ENCODE data around the gene KSR2.

Gene KSR2

DNA sequence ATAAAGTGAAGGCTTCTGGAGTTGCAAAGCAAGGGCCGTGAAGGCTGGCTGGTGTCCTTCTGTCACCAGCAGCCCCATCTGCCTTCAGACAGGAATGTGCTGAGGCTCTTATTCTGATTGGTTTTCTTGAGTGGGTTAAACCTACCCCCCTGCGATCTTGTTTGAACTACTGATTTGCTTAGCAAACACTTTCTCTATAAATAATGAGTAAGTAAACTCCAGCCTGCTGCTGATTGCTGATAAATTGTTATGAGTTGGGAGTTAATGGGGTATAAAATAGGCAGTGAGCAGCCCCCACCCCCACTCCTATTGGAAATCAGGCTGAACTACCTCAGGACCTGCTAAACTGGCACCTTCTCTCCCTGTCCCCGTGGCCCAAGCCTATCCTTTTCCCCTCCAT is 461.2 kb downstream of the KSR2 start:
- TF ChIP-seq, protein P1, sequence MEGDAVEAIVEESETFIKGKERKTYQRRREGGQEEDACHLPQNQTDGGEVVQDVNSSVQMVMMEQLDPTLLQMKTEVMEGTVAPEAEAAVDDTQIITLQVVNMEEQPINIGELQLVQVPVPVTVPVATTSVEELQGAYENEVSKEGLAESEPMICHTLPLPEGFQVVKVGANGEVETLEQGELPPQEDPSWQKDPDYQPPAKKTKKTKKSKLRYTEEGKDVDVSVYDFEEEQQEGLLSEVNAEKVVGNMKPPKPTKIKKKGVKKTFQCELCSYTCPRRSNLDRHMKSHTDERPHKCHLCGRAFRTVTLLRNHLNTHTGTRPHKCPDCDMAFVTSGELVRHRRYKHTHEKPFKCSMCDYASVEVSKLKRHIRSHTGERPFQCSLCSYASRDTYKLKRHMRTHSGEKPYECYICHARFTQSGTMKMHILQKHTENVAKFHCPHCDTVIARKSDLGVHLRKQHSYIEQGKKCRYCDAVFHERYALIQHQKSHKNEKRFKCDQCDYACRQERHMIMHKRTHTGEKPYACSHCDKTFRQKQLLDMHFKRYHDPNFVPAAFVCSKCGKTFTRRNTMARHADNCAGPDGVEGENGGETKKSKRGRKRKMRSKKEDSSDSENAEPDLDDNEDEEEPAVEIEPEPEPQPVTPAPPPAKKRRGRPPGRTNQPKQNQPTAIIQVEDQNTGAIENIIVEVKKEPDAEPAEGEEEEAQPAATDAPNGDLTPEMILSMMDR (IDR thresholded peaks at IDR 0.05; ENCODE audit: low read depth, low read length, missing control alignments): no peak
- no peak overlapping the region for H3K4me3 ChIP-seq (replicated peaks; ENCODE audit: low read depth, low read length)
- DNase-seq (ENCODE audit: extremely low read depth, low read depth): no peak

DNA sequence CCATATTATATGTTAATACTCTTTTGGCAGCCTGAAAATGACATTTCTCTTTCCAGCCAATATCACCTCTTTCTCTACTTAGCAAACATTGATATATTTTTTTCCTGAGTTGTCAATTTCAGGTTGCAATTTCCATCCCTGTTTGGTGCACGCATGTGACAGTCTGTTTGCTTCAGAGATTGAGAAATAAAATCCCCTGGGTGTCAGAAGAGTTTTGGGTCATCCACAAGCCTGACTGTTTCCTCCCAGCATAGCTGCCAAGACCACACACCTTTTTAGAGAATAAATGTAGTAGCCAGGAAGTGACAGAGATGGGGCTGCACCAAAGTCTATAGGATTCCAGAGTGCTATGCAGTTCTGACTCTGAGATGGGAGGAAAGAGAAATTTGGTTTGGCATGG is 462.5 kb downstream of the KSR2 start:
- DNase-seq (ENCODE audit: extremely low read depth, low read depth): no peak
- H3K4me3 ChIP-seq (replicated peaks; ENCODE audit: low read depth, low read length): no peak overlapping the region
- TF ChIP-seq, protein P1 (IDR thresholded peaks at IDR 0.05; ENCODE audit: low read depth, low read length, missing control alignments): no peak

DNA sequence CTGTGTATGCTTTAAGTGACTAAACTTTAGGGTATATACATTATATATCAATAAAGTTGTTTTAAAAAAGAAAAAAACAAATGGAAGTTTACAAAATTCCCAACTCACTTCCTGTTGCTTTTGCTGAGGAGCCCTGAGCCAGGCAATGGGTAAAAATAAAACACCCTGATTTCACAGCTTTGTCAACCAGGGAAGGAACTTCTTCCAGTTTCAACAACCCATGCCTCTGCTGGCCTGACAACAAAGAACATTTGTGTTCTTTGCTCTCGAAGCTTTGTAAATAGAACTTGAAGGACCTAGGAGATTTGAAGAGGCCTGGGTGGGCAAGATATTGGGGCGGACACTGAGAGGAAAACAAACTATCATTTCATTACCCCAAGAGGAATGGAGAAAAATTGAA is 466.2 kb downstream of the KSR2 start:
- TF ChIP-seq, protein P1 (IDR thresholded peaks at IDR 0.05; ENCODE audit: low read depth, low read length, missing control alignments): no peak
- H3K4me3 ChIP-seq (replicated peaks; ENCODE audit: low read depth, low read length): no peak overlapping the region
- no peak for DNase-seq (ENCODE audit: extremely low read depth, low read depth)

DNA sequence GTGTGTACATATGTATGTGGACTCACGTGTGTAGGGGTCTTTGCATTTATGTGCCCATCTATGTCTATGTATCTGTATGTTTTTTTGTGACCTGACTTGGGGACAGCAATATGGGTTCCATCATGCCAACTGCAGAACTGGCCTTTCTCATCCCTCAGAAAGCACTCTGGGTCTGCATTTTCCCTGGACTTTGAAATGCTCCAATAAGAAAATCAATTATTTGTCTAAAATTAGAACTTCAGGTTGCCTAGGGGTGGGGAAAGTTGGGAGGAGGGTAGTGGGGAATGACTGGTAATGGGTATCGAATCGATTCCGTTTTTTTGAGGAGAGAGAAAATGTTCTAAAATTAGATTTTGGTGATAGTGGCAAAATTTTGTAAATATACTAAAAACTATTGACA is 466.6 kb downstream of the KSR2 start:
- TF ChIP-seq, protein P1 (IDR thresholded peaks at IDR 0.05; ENCODE audit: low read depth, low read length, missing control alignments): no peak
- no peak for DNase-seq (ENCODE audit: extremely low read depth, low read depth)

DNA sequence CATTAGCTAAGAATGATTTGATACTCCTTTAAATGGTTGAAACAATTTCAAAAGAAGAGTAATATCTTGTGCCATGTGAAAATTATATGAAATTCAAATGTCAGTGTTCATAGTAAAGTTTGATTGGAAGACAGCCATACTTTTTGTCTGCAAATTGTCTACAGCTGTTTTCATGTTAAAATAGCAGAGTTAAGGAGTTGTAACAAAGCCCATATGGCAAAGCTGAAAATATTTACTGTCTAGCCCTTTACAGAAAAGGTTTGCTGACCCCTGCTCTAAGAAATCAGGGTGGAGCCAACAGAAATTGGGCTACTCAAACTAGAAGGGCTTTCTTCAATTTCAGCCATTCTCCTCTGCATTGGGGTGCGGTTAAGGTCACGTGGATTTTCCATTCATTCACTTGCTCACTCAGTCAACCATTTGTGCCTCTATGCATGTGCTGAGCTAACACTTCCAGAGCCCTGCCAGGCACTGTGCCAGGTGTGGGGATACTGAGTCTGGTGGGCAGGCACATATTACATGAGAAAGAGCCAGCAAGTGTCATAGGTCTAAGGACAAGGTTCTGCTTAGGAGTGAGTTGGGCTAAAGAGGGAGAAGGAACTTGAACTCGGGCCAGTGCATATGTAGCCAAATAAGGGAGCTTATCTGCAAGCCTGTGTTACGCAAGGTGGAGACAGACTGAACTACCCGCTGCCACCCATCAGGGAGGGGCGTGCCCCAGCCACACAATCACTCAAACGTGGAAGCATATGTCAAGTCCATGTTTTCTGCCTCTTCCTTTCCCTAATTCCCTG is 467.5 kb downstream of the KSR2 start:
- no peak overlapping the region for H3K4me3 ChIP-seq (replicated peaks; ENCODE audit: low read depth, low read length)
- TF ChIP-seq, protein P1 (IDR thresholded peaks at IDR 0.05; ENCODE audit: low read depth, low read length, missing control alignments): no peak
- DNase-seq (ENCODE audit: extremely low read depth, low read depth): no peak

More for the DNA sequence above, 466.6 kb downstream of the KSR2 start:
- no peak overlapping the region for H3K4me3 ChIP-seq (replicated peaks; ENCODE audit: low read depth, low read length)

DNA sequence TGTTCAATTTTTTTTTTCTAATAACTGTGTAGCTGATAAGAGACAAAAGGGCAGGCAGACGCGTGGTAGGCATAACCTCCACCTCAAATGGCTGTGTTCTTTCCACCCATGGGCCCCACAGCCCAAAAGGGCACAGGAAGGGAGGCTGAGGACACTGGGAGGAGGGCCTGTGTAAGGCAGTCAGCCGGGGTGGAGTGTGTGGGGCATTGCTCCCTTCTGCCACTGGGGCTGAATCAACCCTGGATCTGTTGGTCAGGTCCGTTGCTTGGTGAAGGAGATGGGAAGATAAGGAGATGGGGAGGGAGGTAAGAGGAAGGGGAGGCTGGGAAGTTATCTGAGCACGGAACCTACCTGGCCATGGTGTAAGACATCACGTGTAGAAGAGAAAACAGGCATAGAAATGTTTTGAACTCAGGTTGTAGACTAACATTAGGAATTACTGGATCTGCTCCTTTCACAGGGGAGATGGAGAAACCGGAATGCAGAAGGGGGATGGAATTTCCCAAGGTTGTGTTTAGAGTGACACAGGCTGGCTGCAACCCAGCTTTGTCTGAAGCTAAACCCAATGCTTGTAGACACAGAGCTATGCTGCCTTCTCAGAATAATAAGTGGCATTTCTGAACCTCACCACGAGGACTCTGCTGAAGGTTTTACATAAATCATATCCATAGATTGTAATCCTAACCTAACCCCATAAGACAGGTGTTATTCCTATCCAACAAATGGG is 468.9 kb downstream of the KSR2 start:
- TF ChIP-seq, protein P1 (IDR thresholded peaks at IDR 0.05; ENCODE audit: low read depth, low read length, missing control alignments): no peak
- no peak for DNase-seq (ENCODE audit: extremely low read depth, low read depth)
- H3K4me3 ChIP-seq (replicated peaks; ENCODE audit: low read depth, low read length): no peak overlapping the region

Data from HFF-Myc (cell line).